IMR-90 (cell line): Measurements from ENCODE around the gene APCDD1. TPM values are rescaled to one million over a fixed set of nuclear protein-coding genes. Genes with fewer than 3 reads are reported as not detected.

Source experiments
- ATAC-seq: fragments of 200-7000 bp; cut with Tn5 transposase; 2 replicates; pipeline ENCODE4 v1.9.1; 2020; ENCODE audit warnings: low read depth, mild to moderate bottlenecking, moderate library complexity
- BruUV-seq: library from RNA; stranded (reverse); fragments of 400-500 nt; replicated peaks from 2 replicates; lab custom pipeline; 2021; lab: Mats Ljungman, UMichigan
- CTCF ChIA-PET: fragments of 300-600 bp; formaldehyde crosslinking; extraction: SDS; loops from one replicate; lab custom pipeline; 2021; ENCODE audit warnings: antibody characterized with exemption; lab: Yijun Ruan, JAX
- POLR2A ChIA-PET: fragments of 300-600 bp; sonication (Branson Sonifier 250); formaldehyde crosslinking; loops from one replicate; lab custom pipeline; 2022; ENCODE audit warnings: antibody characterized with exemption; ENCODE audit not compliant: unreplicated experiment; lab: Charles Lee
- DNase-seq: peaks from one replicate; pipeline ENCODE4 v3.0.0; 2013
- H2AFZ ChIP-seq: replicated peaks from 2 replicates; pipeline ENCODE3; 2013; ENCODE audit warnings: low read length, mild to moderate bottlenecking; ENCODE audit not compliant: poor library complexity
- H2AK5ac ChIP-seq: 2 replicates; pipeline ENCODE4 v1.6.1; 2013; ENCODE audit warnings: low read depth, low read length, inconsistent platforms
- H2AK9ac ChIP-seq: replicated peaks from 2 replicates; pipeline ENCODE3; 2013; ENCODE audit warnings: mild to moderate bottlenecking, low read depth, low read length, moderate library complexity; ENCODE audit not compliant: poor library complexity
- H2BK120ac ChIP-seq: 2 replicates; pipeline ENCODE4 v1.6.1; 2013; ENCODE audit warnings: low read depth, low read length, inconsistent platforms
- H2BK15ac ChIP-seq: 3 replicates; pipeline ENCODE4 v1.6.1; 2013; ENCODE audit warnings: low read depth, low read length, inconsistent platforms
- H2BK20ac ChIP-seq: 2 replicates; pipeline ENCODE4 v1.6.1; 2013; ENCODE audit warnings: low read depth, mild to moderate bottlenecking, inconsistent platforms, low read length, moderate library complexity
- H2BK5ac ChIP-seq: 2 replicates; pipeline ENCODE4 v1.6.1; 2013; ENCODE audit warnings: mild to moderate bottlenecking, low read depth, low read length, inconsistent platforms; ENCODE audit not compliant: poor library complexity, severe bottlenecking
- H3K14ac ChIP-seq: replicated peaks from 2 replicates; pipeline ENCODE4 v1.6.1; 2013; ENCODE audit warnings: low read depth, low read length, inconsistent platforms
- H3K18ac ChIP-seq: 2 replicates; pipeline ENCODE4 v1.6.1; 2013; ENCODE audit warnings: low read depth, low read length, control low read depth
- H3K23ac ChIP-seq: 2 replicates; pipeline ENCODE4 v1.6.1; 2013; ENCODE audit warnings: low read depth, low read length, inconsistent platforms
- H3K27ac ChIP-seq: 2 replicates; pipeline ENCODE4 v1.5.1; 2013; ENCODE audit warnings: mild to moderate bottlenecking, control low read depth, low read length; ENCODE audit not compliant: insufficient read depth
- H3K27me3 ChIP-seq: 2 replicates; pipeline ENCODE4 v1.6.1; 2013; ENCODE audit warnings: low read length; ENCODE audit not compliant: control insufficient read depth, insufficient read depth
- H3K36me3 ChIP-seq: 2 replicates; pipeline ENCODE4 v1.6.1; 2013; ENCODE audit warnings: low read length, mixed read lengths; ENCODE audit not compliant: control insufficient read depth, insufficient read depth
- H3K4ac ChIP-seq: 2 replicates; pipeline ENCODE4 v1.6.1; 2013; ENCODE audit warnings: low read depth, low read length, inconsistent platforms
- H3K4me1 ChIP-seq: 2 replicates; pipeline ENCODE4 v1.6.1; 2013; ENCODE audit warnings: low read length, mixed read lengths; ENCODE audit not compliant: control insufficient read depth, insufficient read depth
- H3K4me2 ChIP-seq: 2 replicates; pipeline ENCODE4 v1.6.1; 2013; ENCODE audit warnings: low read depth, mild to moderate bottlenecking, control low read depth, low read length, moderate library complexity
- H3K4me3 ChIP-seq: 2 replicates; pipeline ENCODE4 v1.5.1; 2013; ENCODE audit warnings: low read depth, mild to moderate bottlenecking, control low read depth, low read length, moderate library complexity; ENCODE audit not compliant: insufficient read depth
- H3K56ac ChIP-seq: 2 replicates; pipeline ENCODE4 v1.6.1; 2013; ENCODE audit warnings: low read length, inconsistent platforms; ENCODE audit not compliant: insufficient read depth; ENCODE audit errors: extremely low read depth
- H3K79me1 ChIP-seq, 2 experiments: 2 replicates each; pipeline ENCODE4 v1.6.1; 2013; ENCODE audit warnings: low read length in 2 of 2, inconsistent platforms in 1 of 2, low read depth in 1 of 2
- H3K9ac ChIP-seq: 2 replicates; pipeline ENCODE4 v1.6.1; 2013; ENCODE audit warnings: low read depth, low read length, control low read depth
- H3K9me1 ChIP-seq: 2 replicates; pipeline ENCODE4 v1.6.1; 2013; ENCODE audit warnings: low read length, inconsistent platforms; ENCODE audit not compliant: insufficient read depth
- H3K9me3 ChIP-seq: 2 replicates; pipeline ENCODE4 v1.6.1; 2013; ENCODE audit warnings: low read length; ENCODE audit not compliant: control insufficient read depth, insufficient read depth
- H4K20me1 ChIP-seq: 2 replicates; pipeline ENCODE4 v1.6.1; 2013; ENCODE audit warnings: low read length, inconsistent platforms; ENCODE audit not compliant: insufficient read depth
- H4K5ac ChIP-seq: 2 replicates; pipeline ENCODE4 v1.6.1; 2013; ENCODE audit warnings: mild to moderate bottlenecking, low read depth, low read length, control low read depth
- H4K8ac ChIP-seq, 2 experiments: 2 replicates each; pipeline ENCODE4 v1.6.1; 2013; ENCODE audit warnings: low read depth in 2 of 2, low read length in 2 of 2, control low read depth in 1 of 2, inconsistent platforms in 1 of 2
- H4K91ac ChIP-seq: 2 replicates; pipeline ENCODE4 v1.6.1; 2013; ENCODE audit warnings: low read depth, low read length, inconsistent platforms; ENCODE audit not compliant: insufficient read depth
- BHLHE40 ChIP-seq: fragments of 150-350 bp; IDR thresholded peaks from 2 replicates; pipeline ENCODE4 v1.6.1; 2016; ENCODE audit warnings: mild to moderate bottlenecking, low read depth, low read length
- CEBPB ChIP-seq: IDR thresholded peaks from 2 replicates; pipeline ENCODE4 v1.6.1; 2012; ENCODE audit warnings: low read depth, low read length, improper control_type of control experiment
- CHD1 ChIP-seq: IDR thresholded peaks from 2 replicates; pipeline ENCODE4 v1.6.1; 2012; ENCODE audit warnings: low read depth, low read length, improper control_type of control experiment
- ELK1 ChIP-seq: fragments of 150-350 bp; IDR thresholded peaks from 2 replicates; pipeline ENCODE4 v1.6.1; 2016; ENCODE audit warnings: low read depth, mild to moderate bottlenecking, low read length, moderate library complexity, borderline replicate concordance
- FOS ChIP-seq: fragments of 150-350 bp; IDR thresholded peaks from 2 replicates; pipeline ENCODE4 v1.6.1; 2016; ENCODE audit warnings: low read depth, low read length
- MAZ ChIP-seq: IDR thresholded peaks from 2 replicates; pipeline ENCODE4 v1.6.1; 2012; ENCODE audit warnings: low read depth, mild to moderate bottlenecking, low read length, improper control_type of control experiment, moderate library complexity, borderline replicate concordance
- MXI1 ChIP-seq: IDR thresholded peaks from 2 replicates; pipeline ENCODE4 v1.6.1; 2012; ENCODE audit warnings: low read depth, mild to moderate bottlenecking, low read length, moderate library complexity, borderline replicate concordance
- NFE2L2 ChIP-seq: fragments of 150-350 bp; IDR thresholded peaks from 2 replicates; pipeline ENCODE4 v1.6.1; 2016; ENCODE audit warnings: low read depth, mild to moderate bottlenecking, low read length
- POLR2A ChIP-seq: IDR thresholded peaks from 2 replicates; pipeline ENCODE4 v1.6.1; 2012; ENCODE audit warnings: mild to moderate bottlenecking, low read depth, low read length
- RAD21 ChIP-seq: IDR thresholded peaks from 2 replicates; pipeline ENCODE4 v1.6.1; 2012; ENCODE audit warnings: low read length, improper control_type of control experiment
- RCOR1 ChIP-seq: IDR thresholded peaks from 2 replicates; pipeline ENCODE4 v1.6.1; 2012; ENCODE audit warnings: mild to moderate bottlenecking, low read length, improper control_type of control experiment; ENCODE audit not compliant: insufficient replicate concordance
- RFX5 ChIP-seq: IDR thresholded peaks from 2 replicates; pipeline ENCODE4 v1.8.0; 2012; ENCODE audit warnings: low read depth, mild to moderate bottlenecking, low read length, moderate library complexity
- SMC3 ChIP-seq: fragments of 150-350 bp; IDR thresholded peaks from 2 replicates; pipeline ENCODE4 v1.6.1; 2016; ENCODE audit warnings: low read depth, mild to moderate bottlenecking, antibody characterized with exemption, low read length, moderate library complexity
- dilution Hi-C: fragments of 300-500 bp; cut with HindIII; formaldehyde crosslinking; loops from one replicate; pipeline ENCODE4 v1.14.3; 2018; ENCODE audit warnings: low sequenced_read_pairs; ENCODE audit not compliant: unreplicated experiment
- in situ Hi-C: fragments of 300-500 bp; cut with MboI; formaldehyde crosslinking; loops from 3 replicates; pipeline ENCODE4 v1.14.3; 2019; ENCODE audit warnings: low sequenced_read_pairs, inconsistent platforms, mixed read lengths
- intact Hi-C: fragments of 100-400 bp; cut with micrococcal nuclease; formaldehyde crosslinking; loops from 2 replicates; pipeline ENCODE4 v1.10.0; 2022
- polyA plus RNA-seq, 3 experiments: library from polyadenylated mRNA; depleted of rRNA; stranded (reverse); fragments of >200 nt; gene quantifications; 2 replicates each; pipeline ENCODE4 v1.2.3, GENCODE V29; 2012; ENCODE audit warnings: low replicate concordance in 1 of 3
- total RNA-seq: library from RNA; depleted of rRNA; stranded (reverse); fragments of >200 nt; gene quantifications from 2 replicates; pipeline ENCODE4 v1.2.3, GENCODE V29; 2012
- TF ChIP-seq, protein P1 (sequence below): fragments of 150-350 bp; IDR thresholded peaks from 2 replicates; pipeline ENCODE4 v1.6.1; 2017; ENCODE audit warnings: mild to moderate bottlenecking, antibody characterized with exemption, low read length, low read depth
- TF ChIP-seq, protein P2 (sequence below): conservative IDR thresholded peaks from 2 replicates; pipeline ENCODE4 v1.5.1; 2012; ENCODE audit warnings: mild to moderate bottlenecking, low read depth, low read length, improper control_type of control experiment

Gene APCDD1
- total and polyA plus RNA-seq, 2 of the 4 experiments (the other 2 are of a cell fraction): 1.1 to 2.2 TPM

- Histone ChIP-seq H3K9ac (no peak overlapping the region), H3K9me1 (peaks cover 4% of the 10 kb centered on the region; the same call in 1 of the 2 replicates), H3K4ac (no peak overlapping the region), H3K23ac (no peak overlapping the region), H2BK15ac (no peak overlapping the region), H2AK9ac (no peak overlapping the region), H3K27ac (no peak overlapping the region), H3K79me1 (no peaks in the 10 kb centered on the region), H4K8ac (no peak overlapping the region), H3K18ac (no peak overlapping the region), H3K4me1 (peaks cover 5% of the 10 kb centered on the region; the same call in 1 of the 2 replicates), H3K4me3 (no peak overlapping the region), H3K27me3 (peaks cover 17% of the 10 kb centered on the region), H4K91ac (no peak overlapping the region), H3K9me3 (peaks cover 3% of the 10 kb centered on the region), H2AK5ac (no peak overlapping the region), H3K36me3 (no peaks in the 10 kb centered on the region), H2BK5ac (no peak overlapping the region), H3K14ac (no peak overlapping the region), H2BK120ac (no peak overlapping the region), H2AFZ (no peak overlapping the region), H3K56ac (no peak overlapping the region), H4K20me1 (no peaks in the 10 kb centered on the region), H2BK20ac (no peak overlapping the region), H4K5ac (no peak overlapping the region), H3K4me2 (no peak overlapping the region)
- DNase-seq (no peak), ATAC-seq (no peak)
- in situ Hi-C loops (no loop called here), dilution Hi-C loops (loop anchor here (25.0 kb wide), 1 partner anchor 527 kb away; no protein-coding TSS in a partner anchor), intact Hi-C loops (loop anchor here (10.0 kb wide), 2 partner anchors 140 to 280 kb away; no protein-coding TSS in a partner anchor)
- TF ChIP-seq ELK1 (no peak), BHLHE40 (no peak), CEBPB (no peak), RCOR1 (no peak), RFX5 (no peak), MAZ (no peak), POLR2A (no peak), FOS (no peak), CHD1 (no peak), SMC3 (no peak), RAD21 (no peak), MXI1 (no peak), NFE2L2 (no peak)
- TF ChIP-seq, protein P1, sequence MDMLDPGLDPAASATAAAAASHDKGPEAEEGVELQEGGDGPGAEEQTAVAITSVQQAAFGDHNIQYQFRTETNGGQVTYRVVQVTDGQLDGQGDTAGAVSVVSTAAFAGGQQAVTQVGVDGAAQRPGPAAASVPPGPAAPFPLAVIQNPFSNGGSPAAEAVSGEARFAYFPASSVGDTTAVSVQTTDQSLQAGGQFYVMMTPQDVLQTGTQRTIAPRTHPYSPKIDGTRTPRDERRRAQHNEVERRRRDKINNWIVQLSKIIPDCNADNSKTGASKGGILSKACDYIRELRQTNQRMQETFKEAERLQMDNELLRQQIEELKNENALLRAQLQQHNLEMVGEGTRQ: no peak
- TF ChIP-seq, protein P2, sequence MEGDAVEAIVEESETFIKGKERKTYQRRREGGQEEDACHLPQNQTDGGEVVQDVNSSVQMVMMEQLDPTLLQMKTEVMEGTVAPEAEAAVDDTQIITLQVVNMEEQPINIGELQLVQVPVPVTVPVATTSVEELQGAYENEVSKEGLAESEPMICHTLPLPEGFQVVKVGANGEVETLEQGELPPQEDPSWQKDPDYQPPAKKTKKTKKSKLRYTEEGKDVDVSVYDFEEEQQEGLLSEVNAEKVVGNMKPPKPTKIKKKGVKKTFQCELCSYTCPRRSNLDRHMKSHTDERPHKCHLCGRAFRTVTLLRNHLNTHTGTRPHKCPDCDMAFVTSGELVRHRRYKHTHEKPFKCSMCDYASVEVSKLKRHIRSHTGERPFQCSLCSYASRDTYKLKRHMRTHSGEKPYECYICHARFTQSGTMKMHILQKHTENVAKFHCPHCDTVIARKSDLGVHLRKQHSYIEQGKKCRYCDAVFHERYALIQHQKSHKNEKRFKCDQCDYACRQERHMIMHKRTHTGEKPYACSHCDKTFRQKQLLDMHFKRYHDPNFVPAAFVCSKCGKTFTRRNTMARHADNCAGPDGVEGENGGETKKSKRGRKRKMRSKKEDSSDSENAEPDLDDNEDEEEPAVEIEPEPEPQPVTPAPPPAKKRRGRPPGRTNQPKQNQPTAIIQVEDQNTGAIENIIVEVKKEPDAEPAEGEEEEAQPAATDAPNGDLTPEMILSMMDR: no peak
- ChIA-PET CTCF (interaction anchor here (1.1 kb wide), 1 partner anchor 543 kb away, joined by 3 read pairs; no protein-coding TSS in a partner anchor), POLR2A (no interaction called here)
- no TSS peak for BruUV-seq
These were observed 60.2 kb downstream of the APCDD1 start for GRCh38 chr18:10514601-10515000.
